ENCODE data around the gene DGKA.
"Not testable (repeated sequence)": the region's sequence is repeated elsewhere in the genome, so short reads cannot be mapped to it uniquely, and the experiment has no call there.

Gene DGKA

DNA sequence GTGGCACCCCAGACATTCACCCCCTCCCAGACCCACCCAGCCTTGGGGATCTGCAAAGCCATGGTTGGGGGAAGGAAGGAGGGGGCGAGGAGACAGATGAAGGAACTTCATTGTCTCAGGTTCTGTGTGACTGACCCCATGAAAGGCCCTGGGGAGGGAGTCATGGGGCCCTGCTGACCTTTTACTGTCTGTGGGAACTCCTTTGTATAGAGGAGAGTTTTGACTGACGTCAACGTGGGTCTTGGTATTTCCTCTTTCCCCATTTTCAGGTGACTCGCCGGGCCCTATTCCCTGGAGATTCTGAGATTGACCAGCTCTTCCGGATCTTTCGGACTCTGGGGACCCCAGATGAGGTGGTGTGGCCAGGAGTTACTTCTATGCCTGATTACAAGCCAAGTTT lies 39.8 kb downstream of the DGKA start:
- no peaks in the 10 kb centered on the region for H3K9me3 Mint-ChIP-seq
- no peak overlapping the region for H3K27ac Mint-ChIP-seq
- peaks cover 27% of the 10 kb centered on the region for H3K36me3 Mint-ChIP-seq (ENCODE audit: low read depth)
- H3K4me1 Mint-ChIP-seq (ENCODE audit: low read depth), result peaks cover 25% of the 10 kb centered on the region
- no peaks in the 10 kb centered on the region for H3K27me3 Mint-ChIP-seq
- no peak overlapping the region for H3K4me3 Mint-ChIP-seq

GRCh38 chr12:55972042-55972441 lies 41.1 kb downstream of the DGKA start:
- H3K27ac Mint-ChIP-seq, result no peak overlapping the region
- H3K27me3 Mint-ChIP-seq, result no peaks in the 10 kb centered on the region
- H3K9me3 Mint-ChIP-seq, result no peaks in the 10 kb centered on the region
- peaks cover 33% of the 10 kb centered on the region for H3K36me3 Mint-ChIP-seq (ENCODE audit: low read depth)
- H3K4me3 Mint-ChIP-seq, result no peak overlapping the region
- H3K4me1 Mint-ChIP-seq (ENCODE audit: low read depth), result peaks cover 28% of the 10 kb centered on the region

- Mint-ChIP-seq H3K36me3 (ENCODE audit: low read depth) (peaks cover 33% of the 10 kb centered on the region), H3K27ac (no peak overlapping the region), H3K9me3 (no peaks in the 10 kb centered on the region), H3K4me3 (no peak overlapping the region), H3K27me3 (no peaks in the 10 kb centered on the region), H3K4me1 (ENCODE audit: low read depth) (peaks cover 29% of the 10 kb centered on the region)
These were observed 41.5 kb downstream of the DGKA start for GRCh38 chr12:55972456-55972855.

DNA sequence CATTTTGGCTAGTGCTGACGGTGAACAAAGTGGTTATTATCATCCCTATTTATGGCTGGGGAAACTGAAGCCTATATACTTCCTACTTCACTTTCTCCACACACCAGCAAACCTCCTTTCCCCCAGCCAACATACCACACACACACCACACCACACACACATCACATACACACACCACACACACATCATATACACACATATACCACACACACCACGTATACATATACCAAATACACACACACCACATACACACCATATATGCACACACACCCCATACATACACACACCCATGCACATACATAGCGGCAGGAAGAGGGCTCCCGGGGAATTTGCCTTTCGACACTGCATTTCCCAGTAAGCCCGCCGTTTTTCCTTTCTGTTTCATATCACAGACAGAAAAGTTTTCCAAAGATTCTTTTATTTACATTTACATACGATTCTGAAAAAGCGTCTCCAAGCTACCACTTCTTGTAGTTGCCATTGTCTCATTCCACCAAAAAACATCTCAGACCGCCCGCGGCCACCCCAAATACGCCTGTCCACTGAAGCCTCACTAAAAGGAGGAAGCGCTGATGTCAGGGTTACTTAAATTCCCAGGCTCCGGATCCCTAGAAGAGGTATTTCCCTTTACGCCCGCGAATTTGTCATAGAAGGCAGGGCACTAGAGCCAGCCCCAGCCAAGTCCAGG lies 42.1 kb downstream of the DGKA start:
- Mint-ChIP-seq H3K9me3 (no peaks in the 10 kb centered on the region), H3K4me1 (ENCODE audit: low read depth) (peaks cover 23% of the 10 kb centered on the region), H3K27ac (no peak overlapping the region), H3K36me3 (ENCODE audit: low read depth) (peaks cover 28% of the 10 kb centered on the region), H3K27me3 (no peaks in the 10 kb centered on the region), H3K4me3 (no peak overlapping the region)

- Mint-ChIP-seq H3K4me1 (ENCODE audit: low read depth) (peaks cover 17% of the 10 kb centered on the region), H3K9me3 (no peaks in the 10 kb centered on the region), H3K36me3 (ENCODE audit: low read depth) (peaks cover 21% of the 10 kb centered on the region), H3K4me3 (no peak within 1 kb of the TSS), H3K27me3 (no peaks in the 10 kb centered on the region), H3K27ac (no peak within 1 kb of the TSS)
These were observed 42.8 kb downstream of the DGKA start, which contains the start of gene RAB5B for GRCh38 chr12:55973599-55974307. Gene RAB5B (plus strand): TSS chr12:55974078. CDS start chr12:55986961, 12,883 bp downstream.

DNA sequence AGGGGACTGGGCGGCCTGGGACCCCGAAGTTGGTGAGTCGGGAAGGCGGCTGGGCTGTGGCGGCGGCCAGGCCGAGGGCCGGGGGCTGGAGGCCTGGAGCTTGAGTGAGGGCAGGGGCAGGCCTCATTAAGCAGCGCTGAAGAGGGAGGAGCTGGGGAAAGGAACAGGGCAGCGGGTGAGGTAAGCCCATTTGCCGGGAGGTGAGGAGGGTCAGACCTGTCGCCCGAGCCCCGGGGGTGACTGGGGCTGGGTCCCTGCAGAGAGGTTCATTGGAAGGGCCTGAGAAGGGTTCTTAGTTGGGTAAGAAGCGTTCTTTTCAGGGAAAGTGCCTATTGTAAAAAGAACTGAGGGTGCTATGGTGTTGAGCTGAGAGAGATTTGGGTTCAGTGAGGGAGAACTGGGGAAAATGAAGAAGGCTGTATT lies 43.4 kb downstream of the DGKA start:
- Mint-ChIP-seq H3K27me3 (no peaks in the 10 kb centered on the region), H3K9me3 (no peaks in the 10 kb centered on the region), H3K27ac (no peak overlapping the region), H3K36me3 (ENCODE audit: low read depth) (peaks cover 17% of the 10 kb centered on the region), H3K4me1 (ENCODE audit: low read depth) (peaks cover 14% of the 10 kb centered on the region), H3K4me3 (no peak overlapping the region)

DNA sequence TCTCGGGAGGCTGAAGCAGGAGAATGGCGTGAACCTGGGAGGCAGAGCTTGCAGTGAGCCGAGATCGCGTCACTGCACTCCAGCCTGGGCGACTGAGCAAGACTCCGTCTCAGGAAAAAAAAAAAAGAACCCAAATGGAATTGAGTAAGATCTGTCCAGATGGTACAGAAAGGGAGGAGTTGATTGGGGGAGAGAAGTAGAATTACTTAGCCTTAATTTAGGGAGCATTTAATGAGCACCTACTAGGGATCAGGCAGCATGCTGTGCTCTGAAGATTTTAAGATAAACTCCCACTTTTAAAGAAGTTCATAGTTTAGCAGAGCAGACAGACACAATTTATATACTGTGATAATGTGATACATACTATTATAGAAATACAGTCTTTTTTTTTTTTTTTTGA lies 47.4 kb downstream of the DGKA start:
- H3K27me3 Mint-ChIP-seq, result no peaks in the 10 kb centered on the region
- H3K27ac Mint-ChIP-seq, result no peak overlapping the region
- H3K9me3 Mint-ChIP-seq, result no peaks in the 10 kb centered on the region
- H3K4me1 Mint-ChIP-seq (ENCODE audit: low read depth), result peaks cover 21% of the 10 kb centered on the region
- peaks cover 11% of the 10 kb centered on the region for H3K36me3 Mint-ChIP-seq (ENCODE audit: low read depth)
- no peak overlapping the region for H3K4me3 Mint-ChIP-seq

DNA sequence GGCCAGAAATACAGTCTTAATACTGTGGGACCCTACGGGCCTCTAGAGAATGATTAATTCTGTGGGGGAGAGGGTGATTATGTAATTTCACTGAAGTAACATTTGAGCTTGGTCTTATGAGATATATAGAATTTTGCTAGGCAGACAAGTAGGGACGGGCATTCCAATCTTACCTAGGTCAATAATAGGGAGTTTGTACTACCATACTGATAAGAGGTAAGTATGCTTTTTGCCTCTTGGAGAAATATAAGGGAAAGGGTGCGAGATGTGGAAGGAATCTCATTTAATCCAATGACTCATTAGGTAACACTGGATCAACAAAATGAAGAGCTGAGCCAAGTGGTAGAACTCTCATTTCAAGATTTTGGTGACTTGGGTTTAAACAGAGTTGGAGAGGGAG lies 48.1 kb downstream of the DGKA start:
- peaks cover 14% of the 10 kb centered on the region for H3K36me3 Mint-ChIP-seq (ENCODE audit: low read depth)
- H3K4me3 Mint-ChIP-seq, result no peak overlapping the region
- peaks cover 26% of the 10 kb centered on the region for H3K4me1 Mint-ChIP-seq (ENCODE audit: low read depth)
- no peak overlapping the region for H3K27ac Mint-ChIP-seq
- H3K27me3 Mint-ChIP-seq, result no peaks in the 10 kb centered on the region
- H3K9me3 Mint-ChIP-seq, result no peaks in the 10 kb centered on the region

DNA sequence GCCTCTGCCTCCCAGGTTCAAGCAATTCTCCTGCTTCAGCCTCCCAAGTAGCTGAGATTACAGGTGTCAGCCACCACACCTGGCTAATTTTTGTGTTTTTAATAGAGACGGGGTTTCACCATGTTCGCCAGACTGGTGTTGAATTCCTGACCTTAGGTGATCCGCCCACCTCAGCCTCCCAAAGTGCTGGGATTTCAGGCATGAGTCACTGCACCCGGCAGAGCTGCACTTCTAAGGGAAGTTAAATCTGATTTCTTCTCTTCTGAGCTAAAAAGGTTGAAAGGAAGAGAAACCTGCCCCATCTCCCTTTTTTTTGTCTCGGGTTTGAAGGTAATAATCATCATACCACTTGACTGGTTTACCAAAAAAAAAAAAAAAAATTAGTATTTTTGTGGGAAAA lies 50.9 kb downstream of the DGKA start:
- H3K4me3 Mint-ChIP-seq; H3K27ac Mint-ChIP-seq; H3K27me3 Mint-ChIP-seq; H3K9me3 Mint-ChIP-seq; H3K36me3 Mint-ChIP-seq (ENCODE audit: low read depth): not testable (repeated sequence)
- peaks cover 17% of the 10 kb centered on the region for H3K4me1 Mint-ChIP-seq (ENCODE audit: low read depth)

DNA sequence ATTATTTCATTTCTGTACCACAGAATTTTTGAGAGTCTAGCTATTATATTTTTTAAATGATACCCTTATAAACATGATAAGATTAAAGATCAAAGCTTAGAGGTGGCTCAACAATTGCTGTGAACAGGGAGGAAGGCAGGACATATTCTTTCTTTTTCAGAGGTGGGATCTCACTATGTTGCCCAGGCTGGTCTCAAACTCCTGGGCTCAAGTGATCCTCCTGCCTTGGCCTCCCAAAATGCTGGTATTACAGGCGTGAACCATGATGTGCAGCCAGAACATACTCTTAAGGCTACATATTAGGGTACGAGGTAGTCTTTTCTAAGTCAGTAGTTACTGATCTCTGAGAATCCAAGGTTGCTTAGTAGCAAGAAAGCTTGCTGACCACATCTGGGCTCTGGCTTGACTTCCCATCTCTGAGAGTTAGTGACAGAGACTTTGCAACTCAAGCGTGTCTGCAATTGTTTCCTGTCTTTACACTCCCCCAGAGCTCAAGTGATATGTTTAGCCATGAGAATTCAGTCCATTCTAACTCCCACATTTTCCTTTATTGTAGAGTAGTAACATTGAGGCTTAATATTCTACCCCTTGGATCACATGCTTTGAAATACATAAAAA lies 51.5 kb downstream of the DGKA start:
- Mint-ChIP-seq H3K9me3 (no peaks in the 10 kb centered on the region), H3K4me3 (no peak overlapping the region), H3K36me3 (ENCODE audit: low read depth) (peaks cover 8% of the 10 kb centered on the region)

DNA sequence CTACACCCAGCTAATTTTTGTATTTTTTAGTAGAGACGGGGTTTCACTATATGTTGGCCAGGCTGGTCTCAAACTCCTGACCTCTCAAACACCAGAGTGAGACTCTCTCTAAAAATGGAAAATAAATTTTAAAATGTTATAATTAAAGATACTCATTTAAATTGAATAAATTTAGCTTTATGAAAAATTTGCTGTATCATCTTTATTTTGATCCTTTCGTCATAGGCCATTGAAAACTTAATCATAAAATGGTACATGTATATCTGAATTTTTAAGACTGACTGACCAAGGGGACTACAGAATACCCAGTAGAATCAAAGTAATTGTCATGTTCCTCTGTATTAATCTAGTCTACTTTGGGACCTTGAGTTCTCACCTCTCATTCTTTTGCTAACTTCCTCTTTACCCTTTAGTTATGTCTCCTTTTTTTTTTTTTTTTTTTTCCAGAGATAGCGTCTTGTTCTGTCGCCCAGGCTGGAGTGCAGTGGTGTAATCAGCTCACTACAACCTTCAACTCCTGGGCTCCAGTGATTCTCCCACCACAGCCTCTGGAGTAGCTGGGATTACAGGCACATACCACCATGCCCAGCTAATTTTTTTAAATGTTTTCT lies 52.4 kb downstream of the DGKA start:
- Mint-ChIP-seq H3K4me3 (no peak overlapping the region), H3K4me1 (ENCODE audit: low read depth) (peaks cover 12% of the 10 kb centered on the region), H3K36me3 (ENCODE audit: low read depth) (peaks cover 15% of the 10 kb centered on the region), H3K27ac (no peak overlapping the region), H3K9me3 (no peaks in the 10 kb centered on the region), H3K27me3 (no peaks in the 10 kb centered on the region)

More for the DNA sequence above, 51.5 kb downstream of the DGKA start:
- Mint-ChIP-seq H3K27ac (no peak overlapping the region), H3K4me1 (ENCODE audit: low read depth) (peaks cover 12% of the 10 kb centered on the region), H3K27me3 (no peaks in the 10 kb centered on the region)

DNA sequence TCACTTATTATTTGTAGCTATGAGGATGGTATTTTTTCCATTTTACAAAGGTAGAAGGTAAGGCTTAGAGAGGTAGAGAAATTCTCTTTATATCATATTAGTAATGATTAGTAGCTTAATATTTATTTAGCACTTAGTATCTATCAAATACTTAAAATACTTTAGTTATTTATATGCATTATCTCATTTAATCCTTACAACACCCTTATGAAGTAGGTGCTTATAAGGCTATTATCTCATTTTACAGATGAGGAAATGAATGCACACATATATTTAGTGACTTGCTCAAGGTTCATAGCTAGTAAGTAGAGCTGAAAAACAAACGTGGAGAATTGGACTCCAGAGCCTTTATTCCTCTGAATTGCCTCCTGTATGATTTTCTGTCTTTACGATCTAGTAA lies 53.9 kb downstream of the DGKA start:
- H3K4me3 Mint-ChIP-seq, result no peak overlapping the region
- H3K36me3 Mint-ChIP-seq (ENCODE audit: low read depth), result peaks cover 19% of the 10 kb centered on the region
- no peak overlapping the region for H3K27ac Mint-ChIP-seq
- H3K27me3 Mint-ChIP-seq, result no peaks in the 10 kb centered on the region
- H3K9me3 Mint-ChIP-seq, result no peaks in the 10 kb centered on the region
- peaks cover 12% of the 10 kb centered on the region for H3K4me1 Mint-ChIP-seq (ENCODE audit: low read depth)

GRCh38 chr12:55985341-55985740 lies 54.4 kb downstream of the DGKA start:
- Mint-ChIP-seq H3K27ac (no peak overlapping the region), H3K4me1 (ENCODE audit: low read depth) (peaks cover 12% of the 10 kb centered on the region), H3K36me3 (ENCODE audit: low read depth) (peaks cover 23% of the 10 kb centered on the region), H3K4me3 (no peak overlapping the region), H3K9me3 (no peaks in the 10 kb centered on the region), H3K27me3 (no peaks in the 10 kb centered on the region)

DNA sequence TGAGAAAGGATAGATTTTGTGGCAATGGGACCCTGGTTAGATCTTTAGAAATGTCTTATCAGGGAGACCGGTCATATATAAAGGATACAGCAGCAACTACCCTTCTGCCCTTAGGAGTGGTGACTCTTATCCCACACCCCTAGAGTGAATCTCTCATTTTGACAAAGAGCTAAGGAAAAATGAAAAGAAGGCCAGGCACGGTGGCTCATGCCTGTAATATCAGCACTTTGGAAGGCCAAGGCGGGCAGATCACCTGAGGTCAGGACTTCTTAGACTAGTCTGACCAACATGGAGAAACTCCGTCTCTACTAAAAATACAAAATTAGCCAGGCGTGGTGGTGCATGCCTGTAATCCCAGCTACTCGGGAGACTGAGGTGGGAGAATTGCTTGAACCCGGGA lies 55.0 kb downstream of the DGKA start:
- not testable (repeated sequence) for H3K4me3 Mint-ChIP-seq, H3K27me3 Mint-ChIP-seq, H3K27ac Mint-ChIP-seq, H3K9me3 Mint-ChIP-seq
- Mint-ChIP-seq H3K36me3 (ENCODE audit: low read depth) (peaks cover 29% of the 10 kb centered on the region), H3K4me1 (ENCODE audit: low read depth) (peaks cover 12% of the 10 kb centered on the region)

GRCh38 chr12:55991110-55991509 lies 60.1 kb downstream of the DGKA start:
- H3K4me1 Mint-ChIP-seq (ENCODE audit: low read depth), result peaks cover 2% of the 10 kb centered on the region
- no peak overlapping the region for H3K4me3 Mint-ChIP-seq
- no peak overlapping the region for H3K27ac Mint-ChIP-seq
- no peaks in the 10 kb centered on the region for H3K27me3 Mint-ChIP-seq
- H3K36me3 Mint-ChIP-seq (ENCODE audit: low read depth), result peaks cover 42% of the 10 kb centered on the region
- H3K9me3 Mint-ChIP-seq, result no peaks in the 10 kb centered on the region
